ENCODE data around the gene IQSEC3.
"Not testable (repeated sequence)": the region's sequence is repeated elsewhere in the genome, so short reads cannot be mapped to it uniquely, and the experiment has no call there.

The IQSEC3 gene

GRCh38 chr12:77769-78383 is 11.3 kb downstream of the IQSEC3 start:
- not testable (repeated sequence) for H3K4me3 ChIP-seq (ENCODE audit: low read depth, low read length); DNase-seq (ENCODE audit: low read depth)

- H3K4me3 ChIP-seq (ENCODE audit: low read depth, low read length) = no peak overlapping the region
- TF ChIP-seq CTCF (IDR thresholded peaks at IDR 0.05; ENCODE audit: low read depth, low read length, missing control alignments) = no peak
- DNase-seq (ENCODE audit: low read depth) = no peak
Observed at GRCh38 chr12:78981-79380, 12.4 kb downstream of the IQSEC3 start.

- no peak overlapping the region for H3K4me3 ChIP-seq (ENCODE audit: low read depth, low read length)
- DNase-seq (ENCODE audit: low read depth) = no peak
- TF ChIP-seq CTCF (IDR thresholded peaks at IDR 0.05; ENCODE audit: low read depth, low read length, missing control alignments) = no peak
Observed at GRCh38 chr12:80681-81190, 14.2 kb downstream of the IQSEC3 start.

GRCh38 chr12:82740-83139 is 16.2 kb downstream of the IQSEC3 start:
- no peak for DNase-seq (ENCODE audit: low read depth)
- TF ChIP-seq CTCF (IDR thresholded peaks at IDR 0.05; ENCODE audit: low read depth, low read length, missing control alignments) = no peak
- H3K4me3 ChIP-seq (ENCODE audit: low read depth, low read length) = no peak overlapping the region

- TF ChIP-seq CTCF (IDR thresholded peaks at IDR 0.05; ENCODE audit: low read depth, low read length, missing control alignments) = no peak
- no peak for DNase-seq (ENCODE audit: low read depth)
Observed at GRCh38 chr12:84056-84455, 17.5 kb downstream of the IQSEC3 start.

GRCh38 chr12:85191-85666 is 18.7 kb downstream of the IQSEC3 start:
- no peak for TF ChIP-seq CTCF (IDR thresholded peaks at IDR 0.05; ENCODE audit: low read depth, low read length, missing control alignments)
- H3K4me3 ChIP-seq (ENCODE audit: low read depth, low read length) = no peak overlapping the region
- no peak for DNase-seq (ENCODE audit: low read depth)

More at GRCh38 chr12:84056-84455, 17.5 kb downstream of the IQSEC3 start:
- no peak overlapping the region for H3K4me3 ChIP-seq (ENCODE audit: low read depth, low read length)

- no peak overlapping the region for H3K4me3 ChIP-seq (ENCODE audit: low read depth, low read length)
- TF ChIP-seq CTCF (IDR thresholded peaks at IDR 0.05; ENCODE audit: low read depth, low read length, missing control alignments) = no peak
- no peak for DNase-seq (ENCODE audit: low read depth)
Observed at GRCh38 chr12:87315-87714, 20.7 kb downstream of the IQSEC3 start.

Data from GM12864 (cell line).